GM21515 (cell line): ENCODE measurements around the gene TMEM92.
"Not testable (repeated sequence)": the region's sequence is repeated elsewhere in the genome, so short reads cannot be mapped to it uniquely, and the experiment has no call there.

Source experiments
- ATAC-seq: cut with Tn5 transposase; IDR thresholded peaks from one replicate; pipeline ENCODE4 v1.9.1; 2021; ENCODE audit not compliant: unreplicated experiment

TMEM92 gene

DNA sequence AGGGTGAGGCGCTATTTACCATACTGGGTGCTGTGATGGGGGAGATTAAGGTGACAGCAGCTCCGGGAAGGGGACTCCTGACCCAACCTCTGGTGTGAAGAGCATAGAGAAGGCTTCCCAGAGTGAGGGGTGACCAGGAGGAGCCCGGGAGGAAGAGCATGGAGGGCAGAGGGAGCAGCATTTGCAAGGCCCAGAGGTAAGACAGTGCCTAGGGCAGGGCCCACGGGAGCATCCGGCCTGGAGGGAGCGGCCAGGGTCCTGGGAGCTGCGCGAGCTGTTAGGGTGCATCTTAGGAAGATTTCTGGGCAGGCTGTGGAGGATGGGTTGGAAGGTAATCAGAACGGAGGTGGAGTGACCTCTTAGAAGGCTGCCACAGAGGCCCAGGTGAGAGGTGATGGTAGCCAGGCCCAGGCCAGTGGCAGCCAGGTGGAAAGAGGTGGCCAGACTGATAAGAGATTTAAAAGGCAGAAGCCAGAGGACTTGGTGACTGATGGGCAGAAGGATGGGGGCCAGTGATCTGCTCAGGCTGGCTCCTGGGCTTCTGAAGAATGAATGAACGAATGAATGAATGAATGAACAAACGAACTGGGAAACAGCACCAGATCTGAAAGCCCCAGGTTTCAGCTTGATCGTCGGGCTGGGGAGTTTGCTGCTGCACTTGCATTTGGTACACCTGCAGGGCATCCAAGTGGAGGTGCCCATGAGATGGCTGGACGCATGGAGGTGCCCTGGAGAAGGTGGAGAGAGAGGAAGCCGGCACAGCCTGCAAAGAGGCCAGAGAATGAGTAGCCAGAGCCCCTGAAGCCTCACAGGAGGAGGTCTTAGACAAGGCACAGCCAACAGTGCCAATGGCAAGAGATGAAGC is 13.0 kb upstream of the TMEM92 start:
- no peak for ATAC-seq

DNA sequence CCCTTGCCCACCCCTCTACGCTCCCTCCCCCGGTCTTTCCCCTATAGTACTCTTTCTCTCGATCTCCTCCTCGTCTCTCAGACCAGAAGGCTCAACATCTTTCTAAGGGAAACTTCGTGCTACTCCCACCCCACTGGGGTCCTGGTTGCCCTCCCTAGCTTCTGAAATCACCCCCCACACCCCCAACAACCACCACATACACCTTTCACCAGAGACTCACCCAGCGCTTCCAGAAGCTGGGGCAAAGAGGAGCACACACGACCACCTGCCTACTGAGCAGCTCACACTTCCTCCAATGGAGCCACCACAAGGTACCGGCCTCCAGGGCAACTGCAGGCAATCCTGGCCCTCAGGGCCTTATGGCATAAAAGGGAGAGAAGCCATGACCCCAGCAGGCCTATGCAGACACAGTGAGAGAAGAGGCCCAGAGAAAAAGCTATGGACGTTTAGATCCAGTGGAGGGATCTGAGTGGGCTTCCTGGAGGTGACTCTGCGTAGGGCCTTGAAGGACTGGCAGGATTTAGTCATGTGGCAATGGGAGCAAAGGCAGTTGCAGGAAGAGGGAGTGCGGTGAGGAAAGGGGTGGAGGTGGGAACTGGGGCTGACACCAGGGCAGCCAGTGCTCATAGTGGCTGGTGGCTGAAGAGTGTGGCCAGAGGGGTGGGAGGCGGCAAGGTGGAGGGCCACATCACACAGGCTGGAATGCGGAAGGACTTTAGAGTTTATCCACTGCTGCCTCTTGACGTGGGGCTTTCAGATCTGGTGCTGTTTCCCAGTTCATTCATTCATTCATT is 12.1 kb upstream of the TMEM92 start:
- ATAC-seq, result no peak

DNA sequence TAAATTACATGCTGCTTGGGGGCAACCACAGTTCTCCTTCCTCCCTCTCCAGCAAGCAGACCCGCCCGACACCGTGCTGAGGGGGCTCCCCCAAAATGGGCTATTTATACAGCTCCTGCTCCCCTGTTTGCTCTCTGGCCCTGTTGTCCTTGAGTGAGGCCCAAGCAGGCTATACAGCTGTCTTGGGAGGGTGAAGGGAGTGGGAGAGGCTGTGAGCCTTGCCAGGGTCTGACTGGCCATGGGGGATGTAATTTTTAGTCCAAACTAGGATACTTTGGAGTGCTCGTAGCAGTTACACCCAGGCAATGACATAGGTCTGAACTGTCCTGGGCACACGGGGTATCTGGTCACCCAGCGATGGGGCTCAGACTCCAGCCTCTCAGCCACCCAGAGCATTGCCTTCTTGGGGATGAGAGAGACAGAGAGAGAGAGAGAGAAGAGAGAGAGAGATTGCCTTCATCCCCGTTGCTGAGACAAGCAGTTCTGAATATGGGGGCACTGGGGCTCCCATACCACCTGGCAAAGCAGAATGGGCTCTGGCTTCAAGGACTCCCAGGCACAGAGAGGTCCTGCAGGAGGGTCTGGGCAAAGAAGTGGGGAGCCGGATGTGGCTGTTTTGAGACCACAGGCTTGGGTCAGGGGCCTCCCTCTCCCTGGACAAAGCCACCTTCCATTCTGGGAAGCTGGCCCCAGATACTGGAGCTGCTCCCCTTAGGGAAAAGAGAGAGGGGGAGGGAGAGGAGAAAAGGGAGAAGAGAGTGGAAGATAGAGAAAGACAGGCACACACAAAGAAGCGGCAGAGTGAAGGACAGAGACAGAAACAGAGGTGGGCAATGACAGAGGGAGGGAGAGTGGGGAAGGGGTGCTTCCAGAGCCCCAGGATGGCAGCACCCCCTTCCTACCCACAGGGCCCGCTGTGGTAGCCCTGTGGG is 10.7 kb upstream of the TMEM92 start:
- ATAC-seq, result no peak

DNA sequence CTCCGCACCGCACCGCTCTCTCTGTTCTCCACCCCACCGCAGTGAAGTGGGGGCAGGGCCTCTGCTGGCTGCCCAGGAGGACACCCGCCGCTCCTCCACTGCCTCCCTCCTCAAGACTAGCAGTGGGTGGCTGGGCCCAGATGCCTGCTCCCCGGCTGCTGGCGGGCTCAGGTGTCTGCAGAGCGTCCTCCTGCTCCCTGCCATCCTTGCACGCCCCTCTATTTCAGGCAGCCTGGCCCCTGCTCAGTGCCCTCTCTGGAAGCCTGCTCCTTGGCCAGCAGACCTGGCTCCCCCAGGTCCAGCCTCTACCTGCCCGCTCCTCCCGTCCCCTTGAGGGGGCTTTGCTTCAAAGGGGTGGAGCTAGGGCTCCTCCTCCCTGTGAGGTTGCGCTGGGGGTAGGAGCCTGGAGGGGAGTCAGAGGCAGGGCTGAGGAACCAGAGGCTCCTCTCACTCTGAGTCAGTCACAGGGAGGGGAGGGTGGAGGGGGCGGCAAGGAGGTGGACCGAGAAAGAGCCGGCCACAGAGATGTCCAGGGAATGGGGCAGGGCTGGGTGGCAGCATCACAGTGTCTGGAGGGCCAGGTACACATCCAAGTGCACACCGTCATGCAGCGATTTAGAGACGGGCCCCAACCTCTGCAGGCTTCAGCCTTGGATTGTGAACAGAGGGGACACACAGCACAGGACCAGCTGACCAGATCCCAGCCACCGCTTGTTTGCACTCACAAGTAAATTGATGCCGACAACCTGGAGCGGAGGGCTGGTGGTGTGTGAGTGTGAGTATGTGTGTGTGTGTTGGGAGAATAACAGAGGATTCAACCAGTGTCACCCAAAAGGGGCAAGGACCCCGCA is 9.8 kb upstream of the TMEM92 start:
- ATAC-seq, result no peak

DNA sequence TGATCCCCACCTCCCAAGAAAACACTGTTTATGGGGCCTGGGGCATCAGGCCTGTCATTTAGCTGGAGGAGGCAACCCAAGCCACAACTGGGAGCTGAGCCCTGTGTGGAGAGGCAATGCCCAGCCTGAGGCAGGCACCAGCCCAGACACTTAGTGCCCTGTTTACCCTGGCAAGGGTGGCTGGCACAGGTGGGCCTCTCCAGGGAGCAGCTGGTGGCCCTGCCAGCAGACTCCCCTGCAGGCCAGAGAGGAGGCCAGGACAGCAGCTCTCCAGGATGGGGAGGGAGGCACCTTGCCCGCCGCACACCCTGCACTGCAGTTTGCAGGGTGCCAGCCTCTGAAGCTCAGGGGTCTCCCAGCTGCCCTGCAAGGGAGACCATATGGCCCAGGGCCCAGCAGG is 9.1 kb upstream of the TMEM92 start:
- ATAC-seq, result no peak

DNA sequence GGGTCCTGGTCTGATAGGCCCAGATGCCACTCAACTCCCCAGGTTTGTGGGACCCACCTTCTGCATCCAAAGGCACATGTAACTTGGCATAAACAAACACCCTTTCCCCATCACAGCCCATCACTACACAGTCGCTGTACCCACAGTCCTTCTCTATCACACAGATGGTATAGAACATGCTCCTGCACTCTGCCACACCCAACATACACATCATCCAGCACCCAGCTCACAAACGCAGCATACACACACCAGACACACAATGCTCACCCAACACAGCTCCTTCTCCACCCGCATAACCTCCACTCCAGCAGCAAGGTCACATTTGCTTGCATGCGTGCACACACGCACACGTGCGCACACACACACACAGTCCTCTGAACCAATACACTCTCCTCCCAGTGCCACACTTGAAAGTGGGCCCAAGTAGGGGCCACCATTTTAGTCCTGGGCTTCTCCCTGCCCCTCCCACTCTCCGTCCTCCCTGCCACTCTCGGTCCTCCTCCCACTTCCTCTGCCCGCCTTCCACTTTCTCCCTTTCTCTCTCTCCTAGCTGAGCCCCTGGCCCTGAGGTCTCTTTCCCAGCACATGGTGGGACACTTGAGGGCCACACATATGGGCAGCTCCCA is 8.5 kb upstream of the TMEM92 start:
- ATAC-seq, result no peak

DNA sequence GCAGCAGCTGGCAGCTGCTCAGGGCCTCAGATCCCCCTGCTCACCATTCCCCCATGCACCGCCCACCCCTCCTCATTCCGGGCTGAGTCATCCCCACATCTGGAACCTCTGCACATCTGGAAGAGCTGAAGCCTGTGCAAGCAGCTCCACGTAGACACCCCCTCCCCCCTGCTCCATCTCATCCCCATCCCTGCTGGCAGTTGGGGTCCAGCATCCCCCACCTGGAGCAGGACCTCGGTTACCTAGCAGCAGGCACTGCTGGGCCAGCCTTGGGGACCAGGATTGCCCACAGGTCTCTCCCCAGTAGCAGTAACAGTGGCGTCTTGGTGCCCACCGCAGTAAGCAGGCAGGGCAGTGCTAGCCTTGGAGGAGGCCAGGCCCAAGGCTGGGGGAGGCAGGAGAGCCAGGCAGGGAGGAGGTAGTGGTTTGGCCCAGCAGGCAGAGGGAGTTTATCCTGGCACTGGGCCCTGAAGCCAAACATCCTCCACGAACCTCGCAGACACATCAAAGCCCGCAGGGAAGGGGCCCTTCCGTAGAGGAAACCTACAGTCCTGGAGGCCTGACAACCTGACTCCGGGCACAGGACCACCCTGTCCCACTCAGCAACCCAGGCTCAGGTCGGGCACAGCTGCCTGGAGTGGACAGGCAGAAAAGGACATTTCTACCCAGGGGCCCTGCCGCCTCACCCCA is 7.7 kb upstream of the TMEM92 start:
- ATAC-seq, result no peak

DNA sequence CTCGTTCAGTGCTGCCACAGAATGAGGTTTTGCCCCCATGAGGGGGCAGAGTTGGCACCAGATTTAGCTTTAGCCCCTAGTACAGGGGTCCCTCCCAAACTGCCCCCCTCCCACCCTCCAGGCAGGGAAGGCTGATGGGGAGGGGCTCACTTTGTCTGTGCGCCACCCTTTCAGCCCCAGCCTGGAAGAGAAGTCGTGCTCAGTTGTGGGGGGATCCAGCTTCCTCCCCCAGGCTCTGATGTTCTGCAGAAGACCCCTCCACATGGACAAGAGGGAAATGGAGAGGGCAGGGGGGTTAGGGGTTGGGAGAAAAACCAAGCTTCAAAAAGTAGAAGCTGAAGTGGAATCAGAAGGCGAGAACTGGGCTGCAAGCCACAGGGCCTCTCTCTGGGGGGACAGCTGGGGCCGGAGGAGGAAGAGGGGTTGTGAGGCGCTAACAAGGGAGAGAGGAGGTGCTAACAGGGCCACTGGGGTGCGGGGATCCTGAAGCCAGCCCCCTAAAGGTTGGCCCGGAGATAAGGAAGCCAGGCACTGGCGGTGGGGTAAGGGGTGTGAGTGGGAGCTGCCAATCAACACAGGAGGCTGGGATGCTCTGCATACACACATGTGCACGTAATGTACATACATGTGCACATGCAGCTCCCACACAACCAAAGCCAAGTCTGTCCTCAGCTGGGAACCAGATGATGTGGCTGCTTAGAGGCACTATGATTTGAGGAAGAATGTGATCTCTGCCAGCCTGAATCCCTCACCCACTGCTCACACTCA is 7.0 kb upstream of the TMEM92 start:
- ATAC-seq, result no peak

DNA sequence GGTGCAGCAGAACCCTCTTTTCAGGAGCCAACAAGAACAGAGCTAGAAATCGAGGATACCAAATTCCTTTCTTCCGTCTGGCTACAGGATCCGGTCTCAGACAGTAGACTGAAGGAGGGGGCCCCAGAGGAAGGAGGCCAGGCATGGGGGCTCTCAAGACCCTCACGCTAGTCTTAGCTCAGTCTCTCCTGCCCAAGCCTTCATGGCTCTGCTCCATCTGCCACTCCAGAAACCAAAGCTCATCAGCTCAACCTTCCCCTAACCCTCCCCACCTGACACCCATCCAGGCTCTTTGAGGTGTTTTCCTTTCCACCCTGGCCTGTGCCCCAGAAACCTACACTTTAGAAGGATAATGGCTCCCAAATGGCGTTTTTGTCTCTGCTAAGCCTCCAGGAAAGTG is 6.2 kb upstream of the TMEM92 start:
- no peak for ATAC-seq

DNA sequence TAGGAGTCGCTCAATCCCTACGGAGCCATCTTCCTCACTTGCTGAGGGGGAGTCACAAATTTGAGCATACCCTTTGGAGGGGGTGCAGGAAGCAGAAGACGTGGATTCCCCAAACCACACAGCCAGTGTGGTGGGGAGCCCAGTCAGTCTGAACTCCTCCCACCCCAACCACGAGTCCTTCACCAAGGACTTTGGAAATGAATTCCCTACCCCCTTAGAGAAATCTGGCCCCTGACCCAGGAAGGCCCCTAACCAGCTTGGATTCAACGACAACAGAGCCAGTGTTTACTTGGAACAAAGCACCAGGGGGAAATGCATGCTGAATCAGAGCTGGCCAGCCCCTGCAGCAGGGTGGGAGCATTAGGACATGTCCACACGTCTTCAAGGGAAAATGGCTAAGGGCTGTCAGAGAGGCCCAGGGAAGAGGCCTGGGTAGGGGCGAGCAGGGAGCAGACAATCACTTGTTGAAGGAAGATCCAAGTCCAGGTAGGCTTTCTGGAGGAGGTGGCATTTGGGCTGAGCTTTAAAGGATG is 5.5 kb upstream of the TMEM92 start:
- no peak for ATAC-seq

DNA sequence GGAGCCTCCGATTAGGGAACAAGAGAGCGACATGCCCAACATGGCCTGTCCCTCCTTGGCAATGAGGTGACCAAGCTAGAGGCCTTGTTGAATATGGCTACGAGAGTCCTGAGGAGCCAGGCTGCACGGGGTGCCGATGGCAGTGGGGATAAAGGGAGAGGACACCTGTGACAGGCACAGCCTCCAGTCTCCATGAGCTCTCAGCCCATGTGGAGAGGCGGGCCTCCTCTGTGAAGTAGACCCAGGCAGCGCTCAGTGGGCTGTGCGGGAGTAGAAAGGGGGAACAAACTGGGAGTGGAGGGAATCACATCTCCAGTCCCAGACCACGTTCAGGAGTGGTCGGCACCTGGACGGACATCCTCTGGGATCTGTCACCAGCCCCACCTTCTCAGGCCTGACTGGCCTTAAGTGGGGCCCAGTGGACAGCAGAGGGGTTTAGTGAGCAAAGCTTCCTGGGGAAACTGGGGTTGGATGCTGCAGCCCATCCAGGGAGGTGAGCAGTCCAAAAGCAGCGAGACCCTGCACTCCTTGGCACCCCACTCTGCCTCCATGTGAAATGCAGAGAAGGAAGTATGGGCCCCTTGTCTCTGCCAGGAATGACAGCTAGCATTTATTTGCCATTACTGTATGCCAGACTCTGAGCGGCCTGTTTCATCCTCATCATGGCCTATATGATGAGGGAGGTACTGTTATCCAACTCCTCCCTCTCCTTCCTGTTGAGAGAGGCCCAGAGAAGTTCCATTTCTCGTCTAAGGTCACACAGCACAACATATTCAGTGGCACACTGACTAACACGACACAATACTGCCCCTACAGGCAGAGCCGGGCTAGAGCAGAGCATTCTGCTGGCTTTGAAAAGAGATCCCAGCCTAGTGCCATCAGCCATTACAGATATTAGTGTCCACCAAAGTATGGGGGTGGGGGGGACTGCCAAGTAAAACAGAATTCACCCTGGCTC is 4.5 kb upstream of the TMEM92 start:
- ATAC-seq, result no peak

DNA sequence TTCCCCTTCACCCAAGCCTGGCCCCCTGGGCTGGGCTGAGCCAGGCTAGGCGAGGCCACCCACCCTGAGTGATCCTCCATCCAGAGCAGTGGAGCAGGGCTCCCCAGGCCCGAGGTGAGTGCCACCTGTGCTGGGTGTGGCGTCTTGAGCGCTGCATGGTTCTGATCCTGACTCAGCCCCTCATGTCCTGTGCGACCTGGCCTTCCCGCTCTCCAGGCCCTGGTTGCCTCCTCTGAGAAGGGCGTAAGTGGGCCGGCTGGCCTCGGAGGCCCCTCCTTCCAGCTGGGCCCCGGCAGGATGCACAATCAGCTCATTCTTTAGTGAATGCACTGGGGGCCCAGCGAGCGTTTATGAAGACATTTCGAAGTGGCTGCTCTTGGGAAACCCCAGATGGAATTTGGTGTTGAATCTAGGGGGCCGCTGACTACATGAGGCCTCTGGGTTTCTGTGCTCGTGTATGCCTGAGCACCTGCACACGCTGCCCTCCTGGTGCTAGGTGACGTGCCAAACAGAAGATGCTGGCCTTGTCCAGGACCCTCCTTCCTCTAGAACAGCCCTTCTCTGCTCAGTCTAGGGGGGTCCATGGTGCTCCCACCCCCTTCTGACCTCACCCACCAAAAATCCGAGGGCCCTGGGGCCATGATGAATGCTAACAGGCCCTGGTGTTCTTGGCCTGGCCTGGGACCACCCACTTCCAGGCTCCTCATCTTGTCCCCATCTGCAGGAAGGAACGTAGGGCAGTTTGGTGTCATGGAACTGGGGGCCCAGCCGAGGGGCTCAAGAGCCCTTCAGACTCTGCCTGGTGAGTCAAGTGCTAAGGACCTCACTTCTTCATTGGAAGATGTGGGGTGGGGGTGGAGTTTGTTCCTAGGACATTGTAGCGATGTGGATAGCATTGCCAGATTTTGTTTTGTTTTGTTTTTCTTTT is 3.6 kb upstream of the TMEM92 start:
- no peak for ATAC-seq

DNA sequence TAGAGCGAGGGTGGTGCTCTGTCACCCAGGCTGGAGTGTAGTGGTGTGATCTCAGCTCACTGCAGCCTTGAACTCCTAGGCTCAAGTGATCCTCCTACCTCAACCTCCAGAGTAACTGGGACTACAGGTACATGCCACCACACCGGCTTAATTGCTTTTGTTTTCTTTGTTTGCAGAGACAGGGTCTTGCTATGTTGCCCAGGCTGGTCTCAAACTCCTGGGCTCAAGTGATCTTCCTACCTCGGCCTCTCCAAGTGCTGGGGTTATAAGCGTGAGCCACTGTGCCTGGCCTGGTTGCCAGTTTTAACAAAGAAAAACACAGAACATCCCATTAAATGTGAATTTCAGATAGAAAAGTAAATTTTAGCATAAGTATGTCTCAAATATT is 2.9 kb upstream of the TMEM92 start:
- ATAC-seq, result not testable (repeated sequence)

DNA sequence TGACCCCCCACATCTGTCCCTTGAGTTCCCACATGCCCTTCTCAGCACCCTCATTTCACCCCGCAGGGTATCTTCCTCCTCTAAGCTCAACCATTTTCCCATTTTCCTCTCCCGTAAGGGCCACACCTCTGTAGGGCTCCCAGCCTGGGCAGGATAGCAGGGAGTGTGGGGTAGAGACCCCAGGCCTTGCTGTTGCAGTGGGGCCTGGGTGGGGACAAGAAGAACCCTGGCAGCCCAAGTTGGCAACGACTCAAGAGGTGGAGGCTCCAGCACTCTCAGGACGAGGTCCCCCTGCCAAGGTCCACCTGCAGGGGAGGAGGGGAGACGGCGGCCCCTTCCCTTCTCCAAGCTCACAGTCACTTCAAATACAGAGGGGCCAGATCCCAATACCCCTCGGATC is 2.0 kb upstream of the TMEM92 start:
- no peak for ATAC-seq

DNA sequence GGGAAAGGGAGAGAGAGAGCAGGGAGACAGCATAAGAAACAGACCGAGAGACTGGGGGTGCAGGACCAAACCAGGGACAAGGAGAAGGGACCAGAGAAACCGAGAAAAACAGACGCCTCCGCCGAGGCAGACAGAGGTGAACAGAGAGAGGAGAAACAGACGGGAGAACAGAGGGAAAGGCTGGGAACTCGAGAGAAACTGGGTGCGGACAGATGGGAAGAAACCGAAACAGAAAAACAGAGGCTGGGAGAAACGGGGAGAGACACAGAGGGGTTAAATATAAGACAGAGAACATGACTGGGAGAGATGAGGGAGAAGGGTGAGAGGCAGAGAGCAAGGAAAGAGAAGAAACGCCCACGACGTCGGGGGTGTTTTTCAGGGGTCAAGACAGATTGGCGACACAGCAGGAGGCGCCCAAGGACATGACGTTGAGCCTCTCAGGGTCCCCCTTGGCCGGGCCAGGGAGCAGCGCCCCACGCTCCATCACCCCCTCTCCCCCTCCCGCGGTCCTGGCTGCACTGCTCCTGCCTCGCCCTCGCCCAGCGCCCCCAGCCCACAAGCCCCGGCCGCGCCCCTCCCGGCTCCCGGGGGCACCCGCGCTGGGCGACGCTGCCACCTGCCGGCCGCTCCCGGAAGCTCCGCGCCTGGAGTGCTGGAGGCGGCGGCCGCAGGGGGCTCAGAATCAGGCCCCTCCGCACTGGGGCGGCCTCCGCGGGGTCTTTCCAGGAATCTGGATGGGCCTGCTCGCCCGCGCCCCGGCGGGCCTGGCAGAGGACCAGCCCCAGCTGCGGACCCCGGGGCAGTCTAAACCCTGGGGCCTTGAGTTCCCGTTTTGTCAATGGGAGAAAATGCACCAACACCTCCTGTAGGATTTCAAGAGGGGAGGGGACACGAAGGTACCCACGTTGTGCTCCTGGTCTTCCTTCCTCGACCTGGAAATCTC is 1.3 kb upstream of the TMEM92 start:
- no peak for ATAC-seq
